Right lobe of liver (tissue), 6 donors: Measurements from ENCODE around the gene ALOXE3. TPM values are rescaled to one million over a fixed set of nuclear protein-coding genes. Genes with fewer than 3 reads are reported as not detected.

Experiments
- ATAC-seq, 4 donors: fragments of 200-7000 bp; cut with Tn5 transposase; one replicate each; pipeline ENCODE4 v1.9.1; 2020; ENCODE audit warnings: mild to moderate bottlenecking in 4 of 4, moderate library complexity in 4 of 4
- DNase-seq, 3 donors: peaks; one replicate each; pipeline ENCODE4 v3.0.0-alpha.2; 2020
- H3K27ac ChIP-seq, 3 donors: fragments of 200-600 bp; one replicate each; pipeline ENCODE4 v1.8.0; 2022
- H3K27me3 ChIP-seq, 2 donors: fragments of 200-600 bp; one replicate each; pipeline ENCODE4 v1.8.0; 2022
- H3K36me3 ChIP-seq, 4 donors: fragments of 200-600 bp; sonication (generic) in 1 of 4; one replicate each; pipeline versions ENCODE4 v1.5.1 to v1.8.0; 2017 to 2022; ENCODE audit warnings: control low read depth in 1 of 4
- H3K4me1 ChIP-seq, 4 donors: fragments of 200-600 bp; sonication (generic) in 1 of 4; one replicate each; pipeline versions ENCODE4 v1.5.1 to v1.8.0; 2017 to 2022; ENCODE audit warnings: control low read depth in 1 of 4
- H3K4me3 ChIP-seq, 3 donors: fragments of 200-600 bp; one replicate each; pipeline ENCODE4 v1.8.0; 2022
- H3K9me3 ChIP-seq, 4 donors: fragments of 200-600 bp; sonication (generic) in 1 of 4; one replicate each; pipeline versions ENCODE4 v1.5.1 to v1.8.0; 2017 to 2022; ENCODE audit warnings: control low read depth in 1 of 4
- CTCF ChIP-seq, 4 donors: fragments of 200-600 bp in 3 of 4; fragments of 450-650 bp in 1 of 4; IDR thresholded peaks; one replicate each; pipeline versions ENCODE4 v1.5.1 to v1.8.0; 2016 to 2022; ENCODE audit warnings: antibody characterized with exemption in 4 of 4, mild to moderate bottlenecking in 2 of 4
- POLR2A ChIP-seq: fragments of 450-650 bp; IDR thresholded peaks from one replicate; pipeline ENCODE4 v1.6.1; 2017; ENCODE audit warnings: antibody characterized with exemption, mild to moderate bottlenecking
- WGBS: methylation state at CpG from one replicate; pipeline ENCODE4 v1.1.6; 2018; ENCODE audit warnings: low coverage, low lambda C conversion rate; ENCODE audit not compliant: insufficient coverage; ENCODE audit errors: missing lambda C conversion rate; 5-methylcytosine and 5-hydroxymethylcytosine counted together
- intact Hi-C, 2 donors: fragments of 100-400 bp; cut with DNase I; formaldehyde crosslinking; loops; one replicate each; pipeline versions ENCODE4 v1.11.2 to v1.14.1; 2022
- total RNA-seq, 6 experiments: library from RNA; depleted of rRNA in 2 of 6; stranded (reverse); fragments of >200 nt in 2 of 6; fragmentation: NEBNext Ultra II Directional in 3 of 6; extraction: Animal tissue kit (Norgen Biotek cat#: 25700) in 3 of 6; gene quantifications; one replicate each; pipeline versions ENCODE4 v1.1.0 to v1.2.4, GENCODE V29; 2016 to 2023
- donor health status: DM: no; HTN: yes; CAD: no.
- donor health status: DM: no; HTN: no; CAD: no.
- donor health status: DM: no; HTN: no; CAD: no.
- donor health status: DM: no; HTN: yes; CAD: no.
- donor health status: DM: no; HTN: yes; CAD: no.

ALOXE3 gene
- total RNA-seq, 6 experiments from 2014 or later: not detected

- Histone ChIP-seq H3K4me3 (no peak overlapping the region), H3K4me1 (peaks cover 0 to 35% (median 11%) of the 10 kb centered on the region in 4 donors), H3K36me3 (no peaks in the 10 kb centered on the region), H3K9me3 (no peaks in the 10 kb centered on the region), H3K27me3 (peaks cover 0 to 21% of the 10 kb centered on the region in 2 donors), H3K27ac (no peak overlapping the region)
- ATAC-seq: no peak
- no peak for TF ChIP-seq POLR2A
- TF ChIP-seq CTCF (IDR thresholded peaks at IDR 0.05): no peak
- 71% methylated on average over 9 of the region's 14 CpGs for WGBS
- intact Hi-C loops: no loop called here
- no peak for DNase-seq
These were observed 9.9 kb upstream of the ALOXE3 start for GRCh38 chr17:8128125-8128784.

GRCh38 chr17:8126491-8127066 is 8.3 kb upstream of the ALOXE3 start:
- H3K36me3 ChIP-seq: no peaks in the 10 kb centered on the region
- DNase-seq (no peak), ATAC-seq (peak; percentile 44 to 61 (median 60))
- no peak for TF ChIP-seq CTCF (IDR thresholded peaks at IDR 0.05)
- peaks cover 0 to 49% (median 14%) of the 10 kb centered on the region in 4 donors for H3K4me1 ChIP-seq
- H3K27me3 ChIP-seq: peaks cover 0 to 32% of the 10 kb centered on the region in 2 donors
- H3K27ac ChIP-seq: no peak overlapping the region
- WGBS: 1% methylated on average over 45 of the region's 45 CpGs
- no peaks in the 10 kb centered on the region for H3K9me3 ChIP-seq
- intact Hi-C loops: no loop called here
- peak overlapping the region; percentile 36 to 52 (median 39) for H3K4me3 ChIP-seq

- 3% methylated on average over 34 of the region's 35 CpGs for WGBS
- TF ChIP-seq CTCF (IDR thresholded peaks at IDR 0.05) (no peak), POLR2A (no peak)
- Histone ChIP-seq H3K9me3 (no peaks in the 10 kb centered on the region), H3K4me3 (peak overlapping the region; percentile 36 to 52 (median 39)), H3K36me3 (no peaks in the 10 kb centered on the region), H3K27ac (no peak overlapping the region), H3K4me1 (peaks cover 0 to 55% (median 17%) of the 10 kb centered on the region in 4 donors), H3K27me3 (peaks cover 0 to 37% of the 10 kb centered on the region in 2 donors)
- ATAC-seq: peak in 3 of 4 donors; percentile 4 to 10 (median 4)
- DNase-seq: no peak
- intact Hi-C loops: no loop called here
These were observed 7.7 kb upstream of the ALOXE3 start for GRCh38 chr17:8125947-8126490.

- no peak for TF ChIP-seq CTCF (IDR thresholded peaks at IDR 0.05)
- TF ChIP-seq POLR2A: no peak
- Histone ChIP-seq H3K4me3 (peak overlapping the region; percentile 36 to 52 (median 39)), H3K27ac (no peak overlapping the region), H3K4me1 (peaks cover 0 to 61% (median 17%) of the 10 kb centered on the region in 4 donors), H3K36me3 (no peaks in the 10 kb centered on the region), H3K27me3 (peaks cover 0 to 41% of the 10 kb centered on the region in 2 donors), H3K9me3 (no peaks in the 10 kb centered on the region)
- intact Hi-C loops: no loop called here
- WGBS: 2% methylated on average over 23 of the region's 40 CpGs
- DNase-seq (peak in 2 of 3 donors; percentile 64 to 79), ATAC-seq (peak; percentile 27 to 65 (median 61))
These were observed 7.0 kb upstream of the ALOXE3 start for GRCh38 chr17:8125154-8125946.
